Activated CD4-positive, alpha-beta T cell treated with anti-CD3 and anti-CD28 coated beads, Interleukin-2, amount 50 U/mL, for 24 hours (primary cell): ENCODE measurements around the gene ZBTB45.
"Not testable (repeated sequence)": the region's sequence is repeated elsewhere in the genome, so short reads cannot be mapped to it uniquely, and the experiment has no call there.

Experiments used
- DNase-seq, 2 donors: peaks; one replicate each; pipeline ENCODE4 v3.0.0-alpha.2; 2020; ENCODE audit warnings: low read depth in 1 of 2, low spot score in 1 of 2

The ZBTB45 gene

DNA sequence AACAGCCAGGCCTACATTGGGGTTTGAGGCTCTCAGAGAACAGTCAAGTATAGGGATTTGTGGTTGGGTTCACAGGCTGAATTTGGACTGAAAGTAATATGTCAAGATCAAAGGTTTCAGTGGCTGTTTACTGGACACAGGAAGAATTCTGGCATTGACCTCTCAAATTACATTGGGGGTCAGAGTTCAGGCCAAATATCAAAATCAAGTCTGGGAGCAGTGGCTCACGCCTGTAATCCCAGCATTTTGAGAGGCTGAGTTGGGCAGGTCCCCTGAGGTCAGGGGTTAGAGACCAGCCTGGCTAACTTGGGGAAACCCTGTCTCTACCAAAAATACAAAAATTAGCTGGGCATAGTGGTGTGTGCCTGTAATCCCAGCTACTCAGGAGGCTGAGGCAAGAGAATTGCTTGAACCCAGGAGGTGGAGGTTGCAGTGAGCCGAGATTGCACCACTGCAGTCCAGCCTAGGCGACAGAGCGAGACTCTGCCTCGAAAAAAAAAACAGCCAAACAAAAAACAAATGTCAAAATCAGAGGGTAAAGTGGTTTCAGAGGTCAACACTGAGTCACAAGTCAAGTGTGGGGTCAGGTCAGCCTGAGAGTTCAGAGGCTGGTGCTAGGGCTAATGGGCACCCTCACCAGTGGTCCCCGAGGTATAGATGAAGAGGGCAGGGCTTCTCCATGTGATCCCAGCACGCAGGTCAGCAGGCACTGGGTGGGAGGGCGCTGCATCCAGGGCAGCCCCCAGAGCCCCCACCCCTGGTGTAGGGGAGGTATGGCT is 9.3 kb downstream of the ZBTB45 start:
- DNase-seq = no peak

DNA sequence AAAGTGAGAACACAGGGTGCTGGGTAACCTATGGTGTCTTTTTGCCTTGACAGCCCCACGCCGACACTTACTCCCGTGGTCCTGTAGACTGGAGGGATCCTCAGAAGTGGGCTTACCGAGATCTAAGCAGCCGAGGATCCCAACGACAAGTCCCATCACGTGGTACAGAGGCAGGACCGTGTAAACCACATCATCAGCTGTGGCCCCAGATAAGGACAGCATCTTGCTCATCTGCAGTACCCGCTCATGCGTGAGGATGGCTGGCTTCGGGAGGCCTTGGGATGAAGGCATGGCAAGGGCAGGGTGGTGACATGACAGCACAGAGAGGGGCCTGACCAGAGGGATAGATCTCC is 9.9 kb downstream of the ZBTB45 start:
- DNase-seq = no peak

DNA sequence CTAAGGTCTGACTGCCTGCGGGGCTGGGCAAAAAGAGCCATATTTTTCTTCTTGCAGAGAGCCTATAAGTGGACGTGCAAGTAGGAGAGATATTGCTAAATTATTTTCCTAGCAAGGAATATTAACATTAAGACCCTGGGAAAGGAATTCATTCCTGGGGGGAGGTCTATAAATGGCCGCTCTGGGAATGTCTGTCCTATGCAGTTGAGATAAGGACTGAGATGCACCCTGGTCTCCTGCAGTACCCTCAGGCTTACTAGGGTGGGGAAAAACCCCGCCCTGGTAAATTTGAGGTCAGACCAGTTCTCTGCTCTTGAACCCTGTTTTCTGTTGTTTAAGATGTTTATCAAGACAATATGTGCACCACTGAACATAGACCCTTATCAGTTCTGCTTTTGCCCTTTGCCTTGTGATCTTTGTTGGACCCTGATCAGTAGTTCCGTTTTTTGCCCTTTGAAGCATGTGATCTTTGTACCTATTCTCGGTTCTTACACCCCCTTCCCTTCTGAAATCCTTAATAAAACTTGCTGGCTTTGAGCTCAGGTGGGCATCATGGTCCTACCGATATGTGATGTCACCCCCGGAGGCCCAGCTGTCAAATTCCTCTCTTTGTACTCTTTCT is 11.9 kb downstream of the ZBTB45 start:
- not testable (repeated sequence) for DNase-seq

DNA sequence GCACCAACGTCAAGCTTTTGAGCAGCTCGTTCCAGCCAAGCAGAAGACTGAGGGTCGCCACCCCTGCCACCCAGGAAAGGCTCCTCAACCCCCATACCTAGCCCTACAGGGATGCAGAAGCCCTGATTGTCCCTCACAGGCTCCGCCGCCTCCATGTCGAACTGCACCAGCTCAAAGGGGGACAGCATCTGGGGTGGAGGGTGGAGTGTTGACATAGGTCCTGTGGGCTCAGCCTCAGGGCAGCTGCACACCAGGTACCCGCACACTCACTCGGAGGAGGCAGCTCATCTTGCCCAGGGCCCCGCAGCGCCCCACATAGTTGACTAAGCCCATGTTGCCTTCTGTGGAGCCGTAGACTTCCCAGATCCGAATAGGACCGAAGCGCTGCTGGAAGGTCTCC is 19.4 kb downstream of the ZBTB45 start:
- DNase-seq = no peak

DNA sequence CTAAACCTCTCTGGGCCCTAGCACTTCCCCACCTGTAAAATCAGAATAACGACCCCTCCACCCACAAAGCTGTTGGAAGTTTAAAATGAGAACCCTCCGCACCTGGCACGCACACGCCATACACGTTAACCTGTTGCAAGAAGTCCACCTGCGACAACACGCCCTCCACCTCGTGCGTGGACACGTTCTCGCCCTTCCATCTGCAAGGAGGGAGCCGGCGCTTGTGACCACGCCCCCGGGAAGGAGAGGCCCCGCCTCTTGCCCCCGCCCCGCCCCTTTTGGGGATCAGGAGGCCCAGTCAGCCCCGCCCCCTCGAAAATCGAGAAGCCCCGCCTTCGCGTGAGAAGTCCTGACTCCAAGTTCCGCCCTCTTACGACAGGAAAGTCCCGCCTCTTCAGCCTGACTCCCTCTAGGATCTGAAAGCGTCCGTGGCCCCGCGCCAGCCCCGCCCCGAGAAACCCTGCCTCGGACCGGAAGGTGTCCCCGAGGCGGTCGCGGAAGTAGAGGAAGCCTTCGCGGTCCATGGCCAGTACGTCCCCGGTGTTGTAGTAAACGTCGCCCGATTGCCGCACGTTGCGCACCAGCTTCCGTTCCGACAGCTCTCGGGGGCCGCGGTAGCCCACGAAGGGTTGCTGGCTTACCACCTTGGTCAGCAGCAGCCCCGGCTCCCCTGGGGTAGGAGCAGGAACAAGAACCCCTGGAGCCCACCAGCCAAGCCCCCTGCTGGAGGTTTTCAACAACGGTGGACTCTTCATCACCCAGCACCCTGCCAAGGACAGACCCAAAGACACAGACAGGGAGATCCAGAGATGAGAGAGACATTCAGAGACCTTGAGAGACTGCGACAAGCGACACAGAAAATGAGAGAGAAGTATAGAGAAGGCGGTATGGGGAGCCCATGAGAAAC is 20.3 kb downstream of the ZBTB45 start:
- DNase-seq = peak; percentile 94 to 99

DNA sequence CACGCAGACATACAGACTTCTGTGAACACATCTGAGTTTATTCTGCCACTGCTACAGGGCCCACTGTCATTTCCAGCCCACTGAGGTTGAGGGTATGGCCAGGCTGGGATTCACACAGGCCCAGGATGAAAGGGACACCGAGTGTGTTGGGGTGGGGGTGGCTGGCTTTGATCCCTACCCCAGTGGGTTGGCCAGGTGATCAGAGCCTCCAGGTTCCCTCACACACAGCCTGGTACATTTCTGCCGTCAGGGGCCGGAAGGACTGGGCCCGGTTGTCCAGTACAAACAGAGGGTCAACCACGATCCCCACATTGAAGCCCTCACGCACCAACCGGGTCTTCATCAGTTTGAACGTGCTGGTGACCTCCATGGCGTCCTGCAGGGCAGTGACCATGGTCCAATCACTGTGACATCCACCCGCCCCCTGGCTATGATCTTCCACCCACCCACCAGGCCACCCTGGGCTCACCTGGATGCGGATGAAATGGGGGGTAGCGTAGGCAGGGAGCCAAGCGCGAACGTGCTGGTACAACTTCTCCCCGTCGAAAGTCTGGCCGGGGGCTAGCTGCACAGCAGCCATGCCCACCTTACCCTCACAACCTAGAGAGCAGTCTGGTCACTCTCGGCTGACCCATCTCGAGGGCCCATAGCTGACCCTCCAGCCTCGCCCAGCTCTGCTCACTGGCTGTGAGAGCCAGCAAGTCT is 21.1 kb downstream of the ZBTB45 start:
- DNase-seq = no peak

DNA sequence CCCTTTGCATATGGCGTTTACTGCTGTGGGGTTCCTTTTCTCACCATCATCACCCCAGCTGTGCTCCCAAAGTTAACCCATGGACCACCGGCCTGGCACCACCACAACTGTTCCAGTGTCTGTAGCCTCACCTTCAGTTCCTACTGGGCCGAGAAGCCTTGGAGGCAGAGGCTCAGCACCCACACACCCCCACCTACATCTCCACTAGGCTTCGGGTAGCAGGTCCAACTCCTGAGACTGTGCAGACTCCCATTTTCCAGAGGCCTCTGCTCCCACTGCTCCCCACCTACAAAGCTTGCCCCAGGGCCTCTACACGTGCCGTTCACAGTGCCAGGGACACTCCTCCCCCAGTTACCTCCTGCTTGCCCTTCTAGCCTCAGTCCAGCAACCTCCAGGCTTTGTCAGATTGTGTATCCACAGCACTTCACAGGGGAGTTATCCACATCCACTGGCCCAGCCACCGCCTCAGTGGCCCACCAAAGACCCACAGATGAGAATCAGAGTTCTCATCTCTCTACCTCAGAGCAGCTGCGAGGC is 21.9 kb downstream of the ZBTB45 start:
- DNase-seq = no peak

DNA sequence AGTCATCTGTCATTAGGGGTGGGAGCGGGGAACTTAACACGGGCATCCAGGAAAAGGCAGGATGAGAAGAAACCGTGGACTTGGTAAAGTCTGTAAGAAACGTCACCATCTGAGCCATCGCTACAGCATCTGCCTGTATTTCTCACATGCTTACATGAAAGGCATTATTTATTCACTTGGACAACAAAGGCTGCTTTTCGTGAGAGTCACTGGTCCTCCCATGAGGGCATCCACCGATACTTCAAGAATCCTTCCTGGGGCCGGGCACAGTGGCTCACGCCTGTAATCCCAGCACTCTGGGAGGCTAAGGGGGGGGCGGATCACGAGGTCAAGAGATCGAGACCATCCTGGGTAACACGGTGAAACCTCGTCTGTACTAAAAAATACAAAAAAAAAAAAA is 27.3 kb downstream of the ZBTB45 start:
- DNase-seq = no peak

DNA sequence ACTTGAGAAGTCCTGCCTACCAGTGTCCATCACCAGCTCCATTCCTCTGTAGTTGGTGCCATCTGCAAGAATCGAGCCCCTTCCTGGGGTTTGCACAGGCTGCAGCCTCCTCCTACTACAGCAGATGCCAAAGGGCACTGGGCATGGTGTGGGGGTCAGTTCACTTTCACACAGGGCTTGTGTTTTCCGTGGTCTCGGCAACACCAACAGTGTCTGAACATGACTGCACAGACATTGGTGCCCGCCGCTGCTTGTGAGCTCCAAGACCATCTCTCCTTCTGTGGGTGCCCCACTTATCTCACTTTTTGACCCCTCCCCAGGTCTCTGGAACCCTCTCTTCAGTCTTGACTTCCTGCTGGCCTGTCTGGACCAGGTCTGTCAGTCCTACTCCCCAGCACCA is 28.2 kb downstream of the ZBTB45 start:
- no peak for DNase-seq

DNA sequence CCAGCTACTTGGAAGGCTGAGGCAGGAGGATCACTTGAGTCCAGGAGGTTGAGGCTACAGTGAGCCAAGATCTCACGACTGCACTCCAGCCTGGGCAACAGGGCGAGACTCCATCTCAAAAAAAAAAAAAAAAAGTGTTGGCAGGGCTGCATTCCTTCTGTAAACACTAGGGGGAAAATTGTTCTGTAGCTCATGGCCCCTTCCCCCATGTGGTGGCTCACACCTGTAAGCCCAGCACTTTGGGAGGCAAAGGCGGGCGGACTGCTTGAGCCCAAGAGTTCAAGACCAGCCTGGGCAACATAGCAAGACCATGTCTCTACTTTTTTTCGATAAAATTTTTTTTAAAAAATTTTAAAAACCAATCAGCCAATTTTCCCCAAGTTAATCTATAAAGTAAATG is 35.3 kb downstream of the ZBTB45 start:
- not testable (repeated sequence) for DNase-seq

DNA sequence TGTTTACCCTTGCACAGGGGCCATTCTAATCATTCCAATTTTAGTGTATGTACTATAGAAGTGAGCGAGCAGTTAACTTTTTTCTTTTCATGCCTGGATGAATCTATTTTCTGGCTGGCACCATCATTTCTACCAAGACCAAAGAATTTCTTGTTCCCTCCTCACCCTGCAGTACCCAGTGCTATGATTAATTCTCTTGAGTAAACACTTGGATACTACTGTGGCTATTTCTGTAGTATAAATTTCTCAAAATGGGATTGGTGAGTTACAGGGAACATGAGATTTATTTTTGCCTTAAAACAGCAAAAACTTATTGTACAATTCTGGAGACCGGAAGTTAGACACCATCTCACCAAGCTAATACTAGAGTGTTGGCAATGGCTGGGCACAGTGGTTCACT is 35.8 kb downstream of the ZBTB45 start:
- no peak for DNase-seq

DNA sequence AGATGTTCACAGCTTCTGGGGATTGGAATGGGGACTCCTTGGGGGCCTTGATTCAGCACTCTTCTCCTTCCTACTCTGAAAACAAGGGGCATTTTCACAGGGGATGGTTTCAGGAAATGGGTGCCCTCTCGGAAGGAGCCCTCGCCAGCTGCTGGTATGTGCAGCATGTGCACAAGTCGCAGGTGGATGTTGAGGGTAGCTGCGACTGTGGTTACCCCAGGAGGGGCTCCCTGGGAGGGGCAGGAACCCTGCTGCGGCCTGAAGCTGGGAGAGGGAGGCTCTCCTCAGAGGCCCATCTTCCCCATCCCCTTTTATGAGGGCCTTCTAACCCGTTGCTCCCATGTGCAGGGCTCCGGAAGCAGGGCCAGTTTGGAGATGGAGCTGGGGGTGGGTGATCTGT is 37.2 kb downstream of the ZBTB45 start:
- no peak for DNase-seq

DNA sequence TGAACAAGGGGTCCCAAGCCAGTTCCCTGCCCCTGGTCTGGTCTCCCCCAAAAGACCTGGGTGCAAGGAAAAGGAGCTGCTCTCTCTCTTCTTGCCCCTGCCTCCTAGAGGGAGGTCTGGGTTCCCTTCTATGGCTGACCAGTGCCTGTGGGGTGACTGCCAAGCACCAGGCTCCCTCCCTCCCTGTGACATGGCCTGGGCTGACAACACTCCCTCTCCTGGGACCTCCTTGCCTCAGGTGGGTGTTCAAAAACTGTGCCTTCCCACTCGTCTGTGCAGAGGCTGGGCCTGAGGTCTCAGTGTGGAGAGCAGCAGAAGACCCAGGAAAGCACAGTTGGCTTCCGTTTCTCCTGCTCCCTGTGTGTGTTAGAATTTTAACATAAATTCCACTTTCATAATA is 38.8 kb downstream of the ZBTB45 start:
- no peak for DNase-seq

DNA sequence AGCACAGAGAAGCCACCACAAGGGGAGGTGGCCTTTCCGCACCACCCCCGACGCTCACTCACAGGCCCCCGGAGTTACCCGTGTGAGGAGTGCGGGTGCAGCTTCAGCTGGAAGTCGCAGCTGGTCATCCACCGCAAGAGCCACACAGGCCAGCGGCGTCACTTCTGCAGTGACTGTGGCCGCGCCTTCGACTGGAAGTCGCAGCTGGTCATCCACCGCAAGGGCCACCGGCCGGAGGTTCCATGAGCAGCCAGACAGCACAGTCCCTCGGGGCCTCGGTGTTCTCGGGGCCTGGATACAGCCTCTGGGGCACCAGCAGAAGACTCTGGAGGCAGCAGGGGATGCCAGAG is 39.2 kb downstream of the ZBTB45 start:
- no peak for DNase-seq

DNA sequence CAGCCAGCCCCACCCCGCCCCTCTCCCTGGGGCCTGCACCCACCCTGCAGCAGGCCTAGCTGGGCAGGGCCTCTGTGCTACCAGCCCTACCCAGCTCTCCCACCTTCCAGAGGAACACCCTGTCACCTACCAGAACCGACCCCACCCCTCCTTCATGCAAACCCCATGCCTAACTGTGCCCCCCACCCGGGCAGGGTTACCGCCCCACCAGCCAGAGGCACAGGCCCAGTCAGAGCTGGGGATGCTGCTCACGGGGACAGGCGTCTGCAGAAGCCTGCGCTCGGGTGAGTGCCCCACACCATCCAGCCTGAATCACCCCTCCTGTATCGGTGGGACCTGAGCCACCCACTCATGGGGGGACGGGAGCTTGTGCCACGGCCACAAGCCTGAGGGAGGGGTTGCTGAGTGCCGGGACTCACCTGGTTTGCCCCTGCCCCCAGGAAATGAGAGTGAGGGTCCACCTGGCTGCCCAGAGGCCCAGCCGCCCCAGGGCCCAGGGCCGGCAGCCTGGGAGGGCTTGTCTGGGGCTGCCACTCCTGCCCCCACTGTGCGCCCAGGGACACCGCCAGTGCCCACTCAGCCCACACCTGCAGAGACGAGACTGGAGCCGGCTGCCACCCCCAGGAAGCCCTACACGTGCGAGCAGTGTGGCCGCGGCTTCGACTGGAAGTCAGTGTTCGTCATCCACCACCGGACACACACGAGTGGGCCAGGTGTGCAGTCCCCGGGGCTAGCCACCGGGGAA is 39.7 kb downstream of the ZBTB45 start:
- no peak for DNase-seq

DNA sequence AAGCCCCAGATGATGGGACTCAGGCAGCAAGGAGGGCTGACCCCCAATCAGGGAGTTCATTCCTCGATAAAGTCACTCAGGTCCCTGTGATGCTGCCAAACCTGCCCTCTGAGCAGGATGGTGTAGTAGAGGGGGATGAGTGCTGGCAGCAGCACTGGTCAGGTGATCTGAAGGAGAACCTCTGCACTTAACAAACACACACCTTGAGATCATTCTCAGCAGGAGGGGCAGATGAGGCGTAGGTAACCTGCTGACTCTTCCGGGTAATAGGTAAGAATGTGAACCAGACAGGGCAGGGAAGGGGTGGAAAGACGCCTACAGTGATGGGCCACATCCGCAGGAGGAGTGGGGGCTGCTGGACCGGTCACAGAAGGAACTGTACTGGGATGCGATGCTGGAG is 40.3 kb downstream of the ZBTB45 start:
- DNase-seq = no peak

DNA sequence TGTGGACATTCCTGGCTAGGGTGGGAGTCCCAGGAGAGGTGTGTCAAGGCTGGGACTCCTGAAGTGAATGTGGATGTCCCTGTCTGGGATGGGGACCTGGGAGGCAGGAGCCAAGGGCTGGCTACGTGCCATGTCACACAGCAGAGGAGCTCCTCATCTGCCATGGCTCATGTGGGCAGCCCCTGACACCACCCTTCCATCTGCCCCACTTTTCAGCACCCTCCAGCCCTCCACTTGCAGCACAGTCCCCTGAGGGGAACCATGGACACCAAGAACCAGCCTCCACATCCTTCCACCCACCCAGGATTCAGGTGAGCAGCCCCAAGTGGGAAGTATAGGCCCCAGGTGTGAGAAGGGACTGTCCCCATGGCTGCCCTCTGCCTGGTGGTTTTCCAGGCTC is 41.7 kb downstream of the ZBTB45 start:
- DNase-seq = no peak

DNA sequence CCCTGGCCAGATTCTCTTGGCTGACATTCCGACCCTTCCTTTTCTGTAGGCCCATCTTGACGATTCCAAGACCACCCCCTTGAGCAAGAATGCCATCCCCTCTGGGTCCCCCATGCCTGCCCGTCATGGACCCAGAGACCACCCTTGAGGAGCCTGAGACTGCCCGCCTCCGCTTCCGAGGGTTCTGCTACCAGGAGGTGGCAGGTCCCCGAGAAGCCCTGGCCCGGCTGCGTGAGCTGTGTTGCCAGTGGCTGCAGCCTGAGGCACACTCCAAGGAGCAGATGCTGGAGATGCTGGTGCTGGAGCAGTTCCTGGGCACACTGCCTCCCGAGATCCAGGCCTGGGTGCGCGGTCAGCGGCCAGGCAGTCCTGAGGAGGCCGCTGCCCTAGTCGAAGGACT is 42.5 kb downstream of the ZBTB45 start:
- no peak for DNase-seq

DNA sequence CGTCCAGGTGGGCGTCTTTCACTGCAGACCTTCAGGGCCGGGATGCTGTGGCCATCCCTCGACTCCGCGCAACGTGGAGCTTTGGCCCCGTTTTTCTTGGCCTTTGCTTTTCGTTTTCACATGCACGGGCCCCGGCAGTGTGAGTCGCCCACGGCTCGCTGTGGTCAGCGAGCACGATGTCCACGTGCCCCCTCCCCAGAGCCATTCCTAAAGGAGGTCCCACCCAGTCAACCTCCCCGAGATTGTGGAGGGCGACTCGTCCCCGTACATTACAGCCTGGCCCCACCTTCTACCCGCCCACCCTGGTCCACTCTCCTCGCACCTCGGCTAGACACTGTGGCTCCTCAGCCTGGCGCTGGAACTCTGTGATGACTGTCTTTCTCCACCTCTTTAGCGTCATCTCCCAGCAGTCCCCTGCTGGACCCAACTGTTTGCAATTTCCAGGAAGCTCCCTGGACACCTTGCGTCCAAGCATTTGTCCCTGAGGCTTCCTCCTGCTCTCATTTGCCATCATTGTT is 43.1 kb downstream of the ZBTB45 start:
- DNase-seq = no peak

DNA sequence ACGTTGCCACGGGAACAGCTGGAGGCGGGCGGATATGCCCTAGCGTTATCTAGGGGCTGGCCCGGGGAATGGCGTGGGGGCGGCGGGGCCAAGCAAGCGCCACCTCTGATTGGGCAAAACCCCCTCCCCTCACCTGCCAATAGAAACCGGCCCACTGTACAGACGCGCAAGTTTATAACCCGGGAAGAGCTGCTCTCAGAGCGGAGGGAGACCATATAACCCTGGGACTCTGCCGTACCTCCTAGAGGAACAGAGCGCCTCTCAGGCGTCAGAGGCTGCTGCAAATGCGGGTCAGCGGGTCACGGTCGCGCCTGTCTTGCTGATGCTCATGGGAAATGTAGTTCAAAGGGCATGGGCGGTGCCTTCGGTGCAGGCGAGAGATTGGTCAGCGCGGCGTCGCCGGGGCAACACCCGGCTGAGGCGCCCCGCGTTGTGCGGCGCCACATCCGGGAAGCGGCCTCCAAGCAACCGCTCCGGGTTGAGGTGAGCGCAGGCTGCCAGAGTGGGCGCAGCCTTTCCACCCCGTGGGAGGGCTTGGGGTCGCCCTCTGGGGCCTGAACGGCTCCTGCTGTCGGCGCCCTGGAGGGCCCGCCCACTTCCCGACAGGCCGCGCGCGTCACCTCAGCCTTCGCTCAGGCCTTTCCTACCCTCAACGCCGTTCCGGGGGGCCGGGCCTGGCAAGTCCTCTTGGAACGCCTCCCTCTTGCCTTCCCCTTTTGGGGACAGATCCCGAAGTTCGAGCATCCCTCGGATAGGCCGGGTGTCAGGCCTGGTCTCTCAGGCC is 43.7 kb downstream of the ZBTB45 start, which contains the start of gene ZNF446:
Gene ZNF446, plus strand, starts transcription at position 639 of the 784 bp plus-strand sequence. CDS start 867 bp downstream, outside the sequence.
- peak; percentile 87 to 94 for DNase-seq
